Upper lobe of left lung (tissue), 4 donors: ENCODE results near the gene SEPHS2.
"Not testable (repeated sequence)": the region's sequence is repeated elsewhere in the genome, so short reads cannot be mapped to it uniquely, and the experiment has no call there.

ENCODE experiments used
- CTCF ChIP-seq, 6 experiments: fragments of 450-650 bp in 4 of 6; fragments of 200-600 bp in 2 of 6; sonication (generic) in 2 of 6; IDR thresholded peaks; one replicate each; pipeline ENCODE4 v1.5.1; 2016 to 2019; ENCODE audit warnings: antibody characterized with exemption in 6 of 6
- POLR2AphosphoS5 ChIP-seq, 2 donors: sonication (generic); formaldehyde crosslinking; IDR thresholded peaks; one replicate each; pipeline ENCODE4 v1.5.1; 2017; ENCODE audit warnings: antibody characterized with exemption in 2 of 2

DNA sequence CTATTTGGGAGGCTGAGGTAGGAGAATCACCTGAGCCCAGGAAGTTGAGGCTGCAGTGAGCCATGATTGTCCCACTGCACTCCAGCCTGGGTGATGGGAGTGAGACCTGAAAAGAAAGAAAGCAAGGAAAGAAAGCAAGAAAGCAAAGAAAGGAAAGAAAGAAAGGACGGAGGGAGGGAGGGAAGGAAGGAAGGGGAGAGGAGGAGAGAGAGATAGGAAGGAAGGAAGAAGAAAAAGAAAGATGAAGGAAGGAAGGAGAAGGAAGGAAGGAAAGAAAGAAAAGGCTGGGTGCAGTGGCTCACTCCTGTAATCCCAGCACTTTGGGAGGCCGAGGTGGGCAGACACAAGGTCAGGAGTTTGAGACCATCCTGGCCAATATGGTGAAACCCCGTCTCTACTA is 32.1 kb upstream of the SEPHS2 start:
- not testable (repeated sequence) for TF ChIP-seq CTCF, POLR2AphosphoS5 (IDR thresholded peaks at IDR 0.05)
